Gastroesophageal sphincter (tissue), 3 donors: ENCODE results near the gene KLF7.

ENCODE experiments used
- CTCF ChIP-seq, 4 experiments: fragments of 200-600 bp in 2 of 4; fragments of 450-650 bp in 2 of 4; sonication (generic) in 1 of 4; IDR thresholded peaks; one replicate each; pipeline ENCODE4 v1.5.1; 2017 to 2019; ENCODE audit warnings: antibody characterized with exemption in 4 of 4, mild to moderate bottlenecking in 2 of 4, moderate library complexity in 2 of 4
- EP300 ChIP-seq: sonication (generic); formaldehyde crosslinking; IDR thresholded peaks from one replicate; pipeline ENCODE4 v1.6.1; 2017; ENCODE audit warnings: antibody characterized with exemption, mild to moderate bottlenecking
- POLR2A ChIP-seq, 2 donors: fragments of 450-650 bp; IDR thresholded peaks; one replicate each; pipeline ENCODE4 v1.6.1; 2017; ENCODE audit warnings: antibody characterized with exemption in 2 of 2, mild to moderate bottlenecking in 2 of 2, moderate library complexity in 1 of 2

- TF ChIP-seq CTCF (IDR thresholded peaks at IDR 0.05), result no peak
- no peak for TF ChIP-seq POLR2A (IDR thresholded peaks at IDR 0.05)
- TF ChIP-seq EP300, result no peak
Measured at GRCh38 chr2:207183506-207183905, 17.8 kb upstream of the KLF7 start.
